A673 (cell line): ENCODE results near the gene TRAPPC6A. TPM values are rescaled to one million over a fixed set of nuclear protein-coding genes. Genes with fewer than 3 reads are reported as not detected.
A peak's percentile ranks its signal among the peaks of the same experiment; 100 is the strongest.

Experiments
- BruUV-seq: library from RNA; stranded (reverse); fragments of 400-500 nt; replicated peaks from 2 replicates; lab custom pipeline; 2021; lab: Mats Ljungman, UMichigan
- CTCF ChIA-PET: fragments of 300-600 bp; sonication (Branson Sonifier 250); formaldehyde crosslinking; loops from one replicate; lab custom pipeline; 2022; ENCODE audit warnings: antibody characterized with exemption; lab: Charles Lee
- POLR2A ChIA-PET: fragments of 300-600 bp; sonication (Branson Sonifier 250); formaldehyde crosslinking; loops from one replicate; lab custom pipeline; 2022; ENCODE audit warnings: antibody characterized with exemption; ENCODE audit not compliant: low non-redundant PET; lab: Charles Lee
- DNase-seq: peaks from one replicate; pipeline ENCODE4 v3.0.0-alpha.2; 2015; ENCODE audit warnings: low spot score
- H3K27ac ChIP-seq: fragments of 200-600 bp; sonication (generic); 2 replicates; pipeline ENCODE4 v1.5.1; 2016; ENCODE audit warnings: mixed run types, low read depth, mild to moderate bottlenecking, mixed read lengths, antibody characterized with exemption, low read length; ENCODE audit not compliant: poor library complexity, severe bottlenecking
- H3K27me3 ChIP-seq: fragments of 200-600 bp; sonication (generic); replicated peaks from 2 replicates; pipeline ENCODE4 v1.6.1; 2017; ENCODE audit warnings: mixed run types, low read depth, mild to moderate bottlenecking, mixed read lengths, antibody characterized with exemption, low read length; ENCODE audit not compliant: insufficient read depth, poor library complexity
- H3K36me3 ChIP-seq: fragments of 200-600 bp; sonication (generic); 2 replicates; pipeline ENCODE4 v1.6.1; 2016; ENCODE audit warnings: mixed run types, mild to moderate bottlenecking, mixed read lengths, antibody characterized with exemption, low read length; ENCODE audit not compliant: insufficient read depth, poor library complexity, severe bottlenecking
- H3K4me1 ChIP-seq: fragments of 200-600 bp; sonication (generic); 2 replicates; pipeline ENCODE4 v1.6.1; 2017; ENCODE audit warnings: mixed run types, mild to moderate bottlenecking, mixed read lengths, antibody characterized with exemption, low read length; ENCODE audit not compliant: insufficient read depth, poor library complexity, severe bottlenecking
- H3K4me3 ChIP-seq: fragments of 200-600 bp; sonication (generic); 2 replicates; pipeline ENCODE4 v1.5.1; 2016; ENCODE audit warnings: low read depth, mixed run types, mild to moderate bottlenecking, mixed read lengths, low read length; ENCODE audit not compliant: poor library complexity, severe bottlenecking
- H3K9me3 ChIP-seq: fragments of 200-600 bp; sonication (generic); 2 replicates; pipeline ENCODE4 v1.6.1; 2016; ENCODE audit warnings: mixed run types, low read depth, mild to moderate bottlenecking, mixed read lengths, antibody characterized with exemption, low read length; ENCODE audit not compliant: poor library complexity, severe bottlenecking
- EZH2 ChIP-seq: fragments of 200-600 bp; sonication (generic); IDR thresholded peaks from 2 replicates; pipeline ENCODE4 v1.6.1; 2017; ENCODE audit warnings: borderline replicate concordance, low read depth, mild to moderate bottlenecking, mixed read lengths, antibody characterized with exemption, low read length; ENCODE audit not compliant: poor library complexity, severe bottlenecking
- intact Hi-C: fragments of 100-400 bp; cut with micrococcal nuclease; formaldehyde crosslinking; loops from one replicate; pipeline ENCODE4 v1.10.0; 2022; ENCODE audit not compliant: unreplicated experiment
- total RNA-seq: library from RNA; stranded (reverse); gene quantifications from 2 replicates; pipeline ENCODE4 v1.2.3, GENCODE V29; 2021
- TF ChIP-seq, protein P1 (sequence below): fragments of 300-800, 200-600 bp; sonication (generic); conservative IDR thresholded peaks from 2 replicates; pipeline ENCODE4 v1.5.1; 2017; ENCODE audit warnings: low read depth, mild to moderate bottlenecking, antibody characterized with exemption, low read length, moderate library complexity, mixed read lengths

TRAPPC6A gene
- total RNA-seq, 1 experiment from 2014 or later = 5.8 TPM

DNA sequence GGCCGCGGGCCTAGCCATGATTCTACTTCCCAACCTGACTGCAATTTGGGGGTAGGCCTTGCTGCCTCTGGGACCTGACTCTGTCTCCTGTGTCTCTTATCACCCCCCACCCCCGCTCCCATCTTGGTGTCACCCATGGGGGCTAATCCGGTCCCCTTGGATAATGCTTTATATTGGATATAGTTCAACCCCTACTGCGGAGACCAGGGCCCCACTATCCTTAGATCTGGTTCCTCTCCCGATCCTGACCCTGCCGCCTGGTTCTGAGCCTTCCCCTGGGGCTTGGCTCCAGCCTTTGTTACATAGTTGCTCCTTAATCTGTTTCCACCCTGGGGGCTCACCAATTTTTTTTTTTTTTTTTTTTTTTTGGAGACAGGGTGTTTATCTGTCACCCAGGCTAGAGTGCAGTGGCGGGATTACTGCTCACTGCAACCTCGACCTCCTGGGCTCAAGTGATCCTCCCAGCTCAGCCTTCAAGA lies 1.9 kb upstream of the TRAPPC6A start:
- Histone ChIP-seq H3K36me3 (no peaks in the 10 kb centered on the region), H3K27ac (peak overlapping the region; percentile 64), H3K4me1 (peaks cover 7% of the 10 kb centered on the region), H3K9me3 (no peaks in the 10 kb centered on the region), H3K4me3 (peak overlapping the region; percentile 77), H3K27me3 (no peaks in the 10 kb centered on the region)
- TF ChIP-seq EZH2 = no peak
- TF ChIP-seq, protein P1, sequence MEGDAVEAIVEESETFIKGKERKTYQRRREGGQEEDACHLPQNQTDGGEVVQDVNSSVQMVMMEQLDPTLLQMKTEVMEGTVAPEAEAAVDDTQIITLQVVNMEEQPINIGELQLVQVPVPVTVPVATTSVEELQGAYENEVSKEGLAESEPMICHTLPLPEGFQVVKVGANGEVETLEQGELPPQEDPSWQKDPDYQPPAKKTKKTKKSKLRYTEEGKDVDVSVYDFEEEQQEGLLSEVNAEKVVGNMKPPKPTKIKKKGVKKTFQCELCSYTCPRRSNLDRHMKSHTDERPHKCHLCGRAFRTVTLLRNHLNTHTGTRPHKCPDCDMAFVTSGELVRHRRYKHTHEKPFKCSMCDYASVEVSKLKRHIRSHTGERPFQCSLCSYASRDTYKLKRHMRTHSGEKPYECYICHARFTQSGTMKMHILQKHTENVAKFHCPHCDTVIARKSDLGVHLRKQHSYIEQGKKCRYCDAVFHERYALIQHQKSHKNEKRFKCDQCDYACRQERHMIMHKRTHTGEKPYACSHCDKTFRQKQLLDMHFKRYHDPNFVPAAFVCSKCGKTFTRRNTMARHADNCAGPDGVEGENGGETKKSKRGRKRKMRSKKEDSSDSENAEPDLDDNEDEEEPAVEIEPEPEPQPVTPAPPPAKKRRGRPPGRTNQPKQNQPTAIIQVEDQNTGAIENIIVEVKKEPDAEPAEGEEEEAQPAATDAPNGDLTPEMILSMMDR = no peak
- no peak for DNase-seq
- TSS peak; percentile 73 for BruUV-seq
- intact Hi-C loops = loop anchor here (10.0 kb wide), 1 partner anchor 165 kb away; no protein-coding TSS in a partner anchor
- ChIA-PET CTCF (no interaction called here), POLR2A (no interaction called here)

DNA sequence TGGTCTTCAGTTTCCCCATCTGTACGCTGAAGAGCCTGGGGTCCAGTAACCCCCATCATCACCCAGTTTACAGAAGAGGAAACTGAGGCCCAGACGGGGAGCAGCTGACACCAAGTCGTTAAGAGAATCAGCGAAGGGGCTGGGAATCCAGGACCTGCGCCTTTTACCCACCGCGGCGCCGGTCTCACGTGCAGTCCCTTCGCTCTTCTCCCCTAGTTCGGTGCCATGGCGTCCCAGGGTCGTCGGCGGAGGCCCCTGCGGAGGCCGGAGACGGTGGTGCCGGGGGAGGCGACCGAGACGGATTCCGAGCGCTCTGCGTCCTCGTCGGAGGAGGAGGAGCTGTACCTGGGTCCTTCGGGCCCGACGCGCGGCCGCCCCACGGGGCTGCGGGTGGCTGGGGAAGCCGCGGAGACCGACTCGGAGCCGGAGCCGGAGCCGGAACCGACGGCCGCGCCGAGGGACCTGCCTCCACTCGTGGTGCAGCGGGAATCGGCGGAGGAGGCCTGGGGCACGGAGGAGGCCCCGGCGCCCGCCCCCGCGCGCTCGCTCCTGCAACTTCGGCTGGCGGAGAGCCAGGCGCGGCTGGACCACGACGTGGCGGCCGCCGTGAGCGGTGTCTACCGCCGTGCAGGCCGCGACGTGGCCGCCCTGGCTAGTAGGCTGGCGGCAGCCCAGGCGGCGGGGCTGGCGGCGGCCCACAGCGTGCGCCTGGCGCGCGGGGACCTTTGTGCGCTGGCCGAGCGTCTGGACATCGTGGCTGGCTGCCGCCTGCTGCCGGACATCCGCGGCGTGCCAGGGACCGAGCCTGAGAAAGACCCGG lies 1.2 kb upstream of the TRAPPC6A start:
- no peaks in the 10 kb centered on the region for H3K9me3 ChIP-seq
- H3K4me3 ChIP-seq = peak overlapping the region; percentile 77
- intact Hi-C loops = no loop called here
- peaks cover 7% of the 10 kb centered on the region for H3K4me1 ChIP-seq
- no TSS peak for BruUV-seq
- ChIA-PET CTCF (interaction anchor here (0.6 to 1.3 kb wide), 4 partner anchors 70 to 455 kb away, joined by 3 to 4 read pairs (median 3); no protein-coding TSS in a partner anchor), POLR2A (interaction anchor here (0.6 kb wide), 1 partner anchor 131 kb away, joined by 20 read pairs; no protein-coding TSS in a partner anchor)
- peak overlapping the region; percentile 64 for H3K27ac ChIP-seq
- TF ChIP-seq EZH2 = no peak
- TF ChIP-seq, protein P1 = no peak
- peak; percentile 26 for DNase-seq
- no peaks in the 10 kb centered on the region for H3K36me3 ChIP-seq
- H3K27me3 ChIP-seq = no peaks in the 10 kb centered on the region

DNA sequence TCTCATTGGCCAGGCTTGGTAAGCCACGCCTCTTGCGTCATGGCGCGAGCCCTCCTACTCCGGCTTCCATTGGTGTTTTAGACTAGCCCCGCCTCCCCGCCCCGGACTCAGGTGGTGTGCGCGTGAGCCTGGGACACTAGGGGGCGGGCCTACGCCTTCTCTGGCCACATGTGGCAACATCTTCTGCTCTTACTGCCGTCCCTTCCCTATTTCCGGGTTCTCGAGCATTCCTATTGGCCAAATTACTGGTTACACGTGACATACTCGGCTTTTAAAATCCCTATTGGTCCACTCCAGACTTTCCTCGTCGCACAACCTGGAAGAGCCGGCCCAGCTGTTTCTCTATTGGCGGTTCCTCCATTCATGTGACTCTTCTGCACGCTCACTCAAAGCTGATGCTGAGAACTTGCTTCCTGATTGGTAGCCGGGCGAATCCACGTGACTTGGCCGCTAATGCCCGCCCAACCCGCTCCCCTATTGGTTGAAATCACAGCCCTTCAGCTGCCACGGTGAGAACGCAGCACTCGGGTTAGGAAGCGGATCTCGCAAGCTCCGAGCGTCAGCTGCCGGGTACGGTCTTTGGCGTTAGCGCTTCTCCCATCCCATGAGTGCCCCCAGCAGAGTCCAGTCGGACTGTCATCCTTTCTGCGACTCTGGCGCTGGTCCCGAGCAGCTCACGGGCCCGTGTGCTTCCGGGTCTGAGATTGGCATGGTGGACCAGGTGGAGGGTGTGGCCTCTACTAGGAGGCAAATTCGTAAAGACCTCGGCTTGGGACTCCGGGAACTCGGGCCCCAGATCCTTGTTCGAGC lies 430 bp upstream of the TRAPPC6A start, which contains the start of gene BLOC1S3:
TSS of gene BLOC1S3 (plus strand) at position 523 of the 810 bp plus-strand sequence. CDS start 513 bp downstream, outside the sequence.
- Histone ChIP-seq H3K27ac (peak within 1 kb of the TSS; percentile 73), H3K4me3 (peak within 1 kb of the TSS; percentile 77), H3K9me3 (no peaks in the 10 kb centered on the region), H3K27me3 (no peaks in the 10 kb centered on the region), H3K4me1 (peaks cover 7% of the 10 kb centered on the region), H3K36me3 (no peaks in the 10 kb centered on the region)
- intact Hi-C loops = loop anchor here (1.0 kb wide), 1 partner anchor 25 kb away; no protein-coding TSS in a partner anchor
- no peak for TF ChIP-seq EZH2
- TF ChIP-seq, protein P1 = peak; percentile 51
- no TSS peak for BruUV-seq
- peak; percentile 100 for DNase-seq
- ChIA-PET CTCF (interaction anchor here (0.6 to 1.3 kb wide), 5 partner anchors 71 to 454 kb away, joined by 3 to 4 read pairs (median 3); no protein-coding TSS in a partner anchor), POLR2A (interaction anchor here (0.6 kb wide), 1 partner anchor 132 kb away, joined by 20 read pairs; no protein-coding TSS in a partner anchor)
